ENCODE data around the gene ZWILCH. TPM values are rescaled to one million over a fixed set of nuclear protein-coding genes. Genes with fewer than 3 reads are reported as not detected.

Gene ZWILCH
- total and polyA plus RNA-seq, 2 of the 4 experiments (the other 2 are of a cell fraction), result 10.5 to 22.2 TPM

DNA sequence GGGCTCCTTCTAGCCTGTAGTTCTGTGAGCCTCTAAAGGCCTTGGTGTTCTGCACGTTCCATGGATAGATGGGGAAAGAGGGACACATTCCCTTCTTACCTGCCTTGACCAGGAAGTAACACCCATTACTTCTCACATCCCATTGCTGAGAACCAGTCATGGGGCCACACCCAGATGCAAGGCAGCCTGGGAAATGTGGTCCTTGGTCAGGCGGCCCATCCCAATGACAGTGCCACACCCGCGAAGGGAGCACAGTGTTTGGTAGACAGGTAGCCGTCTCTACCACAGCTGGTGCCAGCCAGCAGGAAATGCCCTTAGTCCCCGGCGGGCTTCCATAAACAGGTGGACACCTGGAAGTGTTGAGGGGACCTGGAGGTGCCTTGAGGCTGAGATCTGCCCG lies 83.8 kb downstream of the ZWILCH start:
- no peak overlapping the region for H2BK20ac ChIP-seq (ENCODE audit: low read depth, low read length)
- no TSS peak for BruUV-seq (replicated peaks)
- TF ChIP-seq MXI1 (IDR thresholded peaks at IDR 0.05; ENCODE audit: borderline replicate concordance, low read depth, low read length) (no peak), CEBPB (IDR thresholded peaks at IDR 0.05; ENCODE audit: low read depth, low read length) (no peak), USF2 (IDR thresholded peaks at IDR 0.05; ENCODE audit: low read depth, low read length) (no peak), RFX5 (IDR thresholded peaks at IDR 0.05; ENCODE audit: low read depth, low read length) (no peak), RCOR1 (IDR thresholded peaks at IDR 0.05; ENCODE audit: insufficient replicate concordance, low read length) (no peak), POLR2A (IDR thresholded peaks at IDR 0.05; ENCODE audit: low read depth, low read length) (no peak), BHLHE40 (IDR thresholded peaks at IDR 0.05; ENCODE audit: low read depth, low read length) (no peak), MAFK (IDR thresholded peaks at IDR 0.05; ENCODE audit: low read depth, low read length) (no peak), CHD1 (IDR thresholded peaks at IDR 0.05; ENCODE audit: low read depth, low read length) (no peak), SMC3 (IDR thresholded peaks at IDR 0.05; ENCODE audit: low read depth, low read length) (no peak), ELK1 (IDR thresholded peaks at IDR 0.05; ENCODE audit: borderline replicate concordance, low read depth, low read length) (no peak), RAD21 (IDR thresholded peaks at IDR 0.05; ENCODE audit: low read length) (no peak), NFE2L2 (IDR thresholded peaks at IDR 0.05; ENCODE audit: low read depth, low read length) (no peak), FOS (IDR thresholded peaks at IDR 0.05; ENCODE audit: low read depth, low read length) (no peak), MAZ (IDR thresholded peaks at IDR 0.05; ENCODE audit: borderline replicate concordance, low read depth, low read length) (no peak)
- TF ChIP-seq, protein P1, sequence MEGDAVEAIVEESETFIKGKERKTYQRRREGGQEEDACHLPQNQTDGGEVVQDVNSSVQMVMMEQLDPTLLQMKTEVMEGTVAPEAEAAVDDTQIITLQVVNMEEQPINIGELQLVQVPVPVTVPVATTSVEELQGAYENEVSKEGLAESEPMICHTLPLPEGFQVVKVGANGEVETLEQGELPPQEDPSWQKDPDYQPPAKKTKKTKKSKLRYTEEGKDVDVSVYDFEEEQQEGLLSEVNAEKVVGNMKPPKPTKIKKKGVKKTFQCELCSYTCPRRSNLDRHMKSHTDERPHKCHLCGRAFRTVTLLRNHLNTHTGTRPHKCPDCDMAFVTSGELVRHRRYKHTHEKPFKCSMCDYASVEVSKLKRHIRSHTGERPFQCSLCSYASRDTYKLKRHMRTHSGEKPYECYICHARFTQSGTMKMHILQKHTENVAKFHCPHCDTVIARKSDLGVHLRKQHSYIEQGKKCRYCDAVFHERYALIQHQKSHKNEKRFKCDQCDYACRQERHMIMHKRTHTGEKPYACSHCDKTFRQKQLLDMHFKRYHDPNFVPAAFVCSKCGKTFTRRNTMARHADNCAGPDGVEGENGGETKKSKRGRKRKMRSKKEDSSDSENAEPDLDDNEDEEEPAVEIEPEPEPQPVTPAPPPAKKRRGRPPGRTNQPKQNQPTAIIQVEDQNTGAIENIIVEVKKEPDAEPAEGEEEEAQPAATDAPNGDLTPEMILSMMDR (conservative IDR thresholded peaks at IDR 0.05; ENCODE audit: low read depth, low read length), result no peak
- no peak overlapping the region for H2BK120ac ChIP-seq (ENCODE audit: low read depth, low read length)
- H3K23ac ChIP-seq (ENCODE audit: low read depth, low read length), result no peak overlapping the region
- no peak overlapping the region for H3K18ac ChIP-seq (ENCODE audit: low read depth, low read length)
- no peak overlapping the region for H4K5ac ChIP-seq (ENCODE audit: low read depth, low read length)
- H2AK9ac ChIP-seq (replicated peaks; ENCODE audit: low read depth, low read length, poor library complexity), result no peak overlapping the region
- H2BK5ac ChIP-seq (ENCODE audit: low read depth, low read length, poor library complexity, severe bottlenecking), result no peak overlapping the region
- H3K27ac ChIP-seq (ENCODE audit: insufficient read depth, low read length), result no peak overlapping the region
- H3K14ac ChIP-seq (replicated peaks; ENCODE audit: low read depth, low read length), result no peak overlapping the region
- no peak overlapping the region for H4K8ac ChIP-seq (ENCODE audit: low read depth in 2 of 2, low read length in 2 of 2)
- no peak overlapping the region for H2AFZ ChIP-seq (replicated peaks; ENCODE audit: low read length, poor library complexity)
- H4K91ac ChIP-seq (ENCODE audit: insufficient read depth, low read depth, low read length), result no peak overlapping the region
- H3K4ac ChIP-seq (ENCODE audit: low read depth, low read length), result no peak overlapping the region
- DNase-seq (no peak), ATAC-seq (ENCODE audit: low read depth) (no peak)
- ChIA-PET POLR2A (ENCODE audit: unreplicated experiment) (no interaction called here), CTCF (no interaction called here)
- intact Hi-C loops (cut with micrococcal nuclease) (no loop called here), dilution Hi-C loops (cut with HindIII; ENCODE audit: low sequenced_read_pairs, unreplicated experiment) (no loop called here), in situ Hi-C loops (cut with MboI; ENCODE audit: low sequenced_read_pairs) (no loop called here)
- WGBS, 2 experiments (ENCODE audit: extremely low coverage in 2 of 2, insufficient read length in 1 of 2), result 55% methylated on average over 4 of the region's 8 CpGs; no CpG with 5 or more reads in 1 of the 2 experiments
- no peak overlapping the region for H3K56ac ChIP-seq (ENCODE audit: extremely low read depth, insufficient read depth, low read length)
- no peak overlapping the region for H3K4me3 ChIP-seq (ENCODE audit: insufficient read depth, low read depth, low read length)
- no peak overlapping the region for H3K4me2 ChIP-seq (ENCODE audit: low read depth, low read length)
- no peak overlapping the region for H3K9ac ChIP-seq (ENCODE audit: low read depth, low read length)
- no peaks in the 10 kb centered on the region for H3K9me3 ChIP-seq (ENCODE audit: control insufficient read depth, insufficient read depth, low read length)
- no peaks in the 10 kb centered on the region for H4K20me1 ChIP-seq (ENCODE audit: insufficient read depth, low read length)
- no peak overlapping the region for H2AK5ac ChIP-seq (ENCODE audit: low read depth, low read length)
- H2BK15ac ChIP-seq (ENCODE audit: low read depth, low read length), result no peak overlapping the region
- no peaks in the 10 kb centered on the region for H3K36me3 ChIP-seq (ENCODE audit: control insufficient read depth, insufficient read depth, low read length)
- no peaks in the 10 kb centered on the region for H3K9me1 ChIP-seq (ENCODE audit: insufficient read depth, low read length)
- no peaks in the 10 kb centered on the region for H3K79me1 ChIP-seq (ENCODE audit: low read depth in 1 of 2, low read length in 2 of 2)
- peaks cover 32% of the 10 kb centered on the region for H3K27me3 ChIP-seq (ENCODE audit: control insufficient read depth, insufficient read depth, low read length)
- no peaks in the 10 kb centered on the region for H3K4me1 ChIP-seq (ENCODE audit: control insufficient read depth, insufficient read depth, low read length)
